ENCODE data around the gene RIPPLY2.
"Not testable (repeated sequence)": the region's sequence is repeated elsewhere in the genome, so short reads cannot be mapped to it uniquely, and the experiment has no call there.

Gene RIPPLY2

DNA sequence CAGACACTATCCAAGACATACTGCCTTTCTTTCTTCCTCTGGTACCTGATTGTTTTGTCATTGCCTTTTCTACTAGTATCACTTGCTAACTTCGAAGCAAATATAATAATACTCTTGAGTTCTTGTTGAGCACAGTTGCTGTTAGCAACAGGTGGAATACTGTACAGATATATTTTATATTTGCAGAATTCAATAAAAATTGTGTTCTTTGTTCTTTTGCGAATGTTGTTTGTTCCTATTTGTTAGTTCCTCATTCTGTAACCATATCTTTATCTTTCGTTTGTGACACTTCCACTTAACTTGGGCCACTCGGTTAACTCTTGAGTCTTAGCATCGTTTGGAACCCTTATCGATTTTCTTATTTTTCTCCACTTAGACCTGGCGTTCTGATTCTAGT is 7.2 kb downstream of the RIPPLY2 start:
- DNase-seq (ENCODE audit: low read depth): no peak

DNA sequence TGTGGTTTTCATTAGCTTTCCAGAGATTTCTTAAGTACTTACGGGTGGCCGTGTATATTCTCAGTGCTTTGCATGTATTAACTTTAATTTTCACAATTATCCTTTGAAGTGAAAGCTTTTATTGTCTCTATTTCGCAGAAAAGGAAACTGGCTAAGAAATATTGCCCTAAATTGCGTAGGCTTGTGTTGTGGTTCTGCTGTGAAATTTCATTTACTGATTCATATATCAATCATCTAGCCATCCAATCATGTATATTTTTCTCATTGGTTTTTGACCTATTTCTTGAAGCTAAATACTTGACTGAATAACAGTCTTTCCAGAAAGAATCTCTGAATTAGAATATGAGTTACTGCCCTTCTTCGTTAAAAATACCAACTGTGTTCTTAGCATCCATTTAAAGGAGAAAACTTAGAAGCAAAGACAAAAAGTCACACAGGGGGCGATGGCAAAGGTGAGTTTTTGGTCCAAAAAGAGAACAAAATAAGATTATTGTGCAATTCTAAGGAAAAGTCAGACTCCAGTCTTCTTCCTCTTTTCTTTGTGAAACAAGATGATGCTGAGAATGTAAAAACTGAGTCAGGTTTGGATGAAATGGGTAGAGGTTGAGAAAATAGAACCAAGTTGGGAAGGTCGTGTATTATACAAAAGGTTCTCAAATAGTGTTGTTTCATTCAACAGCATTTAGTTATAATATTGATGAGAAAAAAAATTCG is 7.8 kb downstream of the RIPPLY2 start:
- DNase-seq (ENCODE audit: low read depth): no peak

DNA sequence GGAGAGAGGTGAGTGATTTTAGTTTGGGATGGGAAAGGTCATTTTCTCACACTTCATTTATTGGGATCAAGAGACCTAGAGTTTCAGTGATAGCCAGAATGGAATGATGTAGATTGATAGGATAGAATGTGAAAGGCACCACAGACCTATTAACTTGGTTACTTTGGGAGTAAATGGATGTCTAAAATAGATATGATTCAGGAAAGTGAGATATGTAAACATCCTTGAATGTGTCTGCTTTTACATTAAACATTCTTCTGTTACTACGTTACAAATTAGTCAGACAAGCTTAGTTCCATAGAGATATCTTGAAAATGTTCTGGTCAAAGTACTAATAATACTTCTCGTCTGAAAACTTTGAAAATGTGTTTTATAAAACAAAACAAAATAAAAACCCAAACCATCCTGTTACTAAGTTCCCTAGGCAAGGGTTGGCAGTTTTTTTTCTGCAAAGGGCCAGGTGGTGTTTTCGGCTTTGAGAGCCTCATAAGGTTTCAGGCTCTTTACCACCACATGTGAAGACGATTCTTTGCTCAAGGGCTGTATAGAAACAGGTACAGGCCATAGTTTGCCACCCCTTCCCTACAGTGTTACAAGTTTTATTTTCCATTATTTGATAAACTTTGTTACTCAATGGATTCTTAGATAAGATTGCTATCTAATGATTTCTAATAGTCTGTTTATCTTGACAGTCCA is 9.8 kb downstream of the RIPPLY2 start:
- DNase-seq (ENCODE audit: low read depth): no peak

- DNase-seq (ENCODE audit: low read depth): no peak
These were observed 13.9 kb downstream of the RIPPLY2 start for GRCh38 chr6:83867043-83867442.

DNA sequence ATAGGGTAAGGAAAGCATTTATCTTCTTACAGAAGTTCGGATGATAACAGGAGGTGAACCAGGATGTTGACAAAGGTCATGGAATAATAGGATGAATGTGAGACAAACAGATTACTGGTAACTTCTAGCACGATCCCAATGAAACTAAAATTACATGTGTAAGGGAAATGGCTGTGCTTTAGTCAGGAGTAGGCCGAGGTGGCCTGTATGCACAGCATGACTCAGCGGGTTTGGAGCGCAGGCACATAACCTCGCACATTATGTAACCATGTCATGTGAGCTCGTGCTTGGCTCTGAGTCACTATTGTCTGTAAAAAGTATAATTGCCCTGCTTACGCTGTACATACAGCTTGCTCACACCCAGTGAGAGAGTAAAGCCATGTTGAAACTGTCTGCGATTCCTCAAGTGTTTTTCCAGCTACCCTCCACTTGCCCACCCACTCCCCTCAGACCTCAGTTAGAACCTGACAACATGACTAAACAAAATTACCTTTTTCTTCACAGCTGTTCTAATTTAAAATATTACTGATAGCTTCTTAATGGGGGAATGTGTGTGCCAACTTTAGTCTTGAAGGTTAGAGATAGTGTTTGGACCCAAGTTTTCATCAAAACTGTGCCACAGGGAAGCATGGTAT is 14.5 kb downstream of the RIPPLY2 start:
- DNase-seq (ENCODE audit: low read depth): peak; percentile 59

DNA sequence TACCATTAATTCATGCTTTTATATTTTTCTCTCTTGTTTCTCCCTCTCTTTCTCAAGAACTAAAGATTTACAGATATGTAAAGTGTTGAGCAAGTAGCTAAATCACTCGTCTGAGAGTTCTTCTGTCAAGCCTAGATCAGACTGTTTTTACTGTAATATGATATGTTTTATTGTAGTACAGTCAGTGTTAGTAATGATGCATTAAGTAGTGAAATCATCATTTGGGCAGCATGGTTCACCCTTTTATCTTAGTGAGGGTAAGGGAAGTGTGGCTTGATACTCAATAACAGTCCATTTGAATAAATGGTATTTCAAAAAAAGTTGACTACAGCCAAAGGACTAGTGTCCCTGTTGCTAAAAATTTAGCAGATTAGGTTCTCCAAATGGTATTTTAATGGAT is 15.5 kb downstream of the RIPPLY2 start:
- peak; percentile 24 for DNase-seq (ENCODE audit: low read depth)

GRCh38 chr6:83870649-83871048 is 17.5 kb downstream of the RIPPLY2 start:
- DNase-seq (ENCODE audit: low read depth): no peak

- no peak for DNase-seq (ENCODE audit: low read depth)
These were observed 19.4 kb downstream of the RIPPLY2 start for GRCh38 chr6:83872386-83873118.

DNA sequence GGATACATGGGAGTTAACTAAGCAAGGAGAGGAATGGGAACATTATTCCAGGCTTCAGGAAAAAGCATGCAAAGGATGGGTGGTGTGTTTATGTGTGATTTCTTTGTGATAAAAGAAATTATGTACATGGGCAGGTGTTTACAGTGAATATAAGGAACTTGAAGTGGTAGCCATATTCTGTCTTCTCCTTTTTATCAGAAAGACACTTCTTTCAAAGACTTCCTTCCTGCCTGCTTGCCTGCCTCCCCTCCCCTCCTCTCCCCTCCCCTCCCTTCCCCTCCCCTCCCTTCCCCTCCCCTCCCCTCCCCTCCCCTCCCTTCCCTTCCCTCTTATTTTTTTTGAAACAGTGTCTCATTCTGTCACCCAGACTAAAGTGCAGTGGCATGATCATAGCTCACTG is 20.7 kb downstream of the RIPPLY2 start:
- no peak for DNase-seq (ENCODE audit: low read depth)

DNA sequence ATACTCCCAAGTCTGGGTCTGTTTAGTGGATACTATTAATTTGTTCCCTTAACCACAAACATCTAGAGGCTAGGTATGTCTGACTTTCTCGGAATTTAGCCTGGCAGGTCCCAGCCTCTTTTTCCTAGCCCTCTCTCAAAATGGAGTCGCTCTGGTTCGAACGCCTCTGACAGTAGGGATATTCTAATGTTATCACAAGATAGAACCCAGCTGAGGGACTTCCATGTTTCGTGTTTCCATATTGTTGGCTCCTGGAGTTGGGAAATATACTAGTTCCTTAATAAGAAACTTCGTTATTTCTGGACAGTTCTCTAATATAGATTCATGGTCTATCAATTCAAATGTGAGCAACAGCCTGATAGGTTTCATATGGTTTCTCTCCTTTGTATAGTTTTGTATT is 22.7 kb downstream of the RIPPLY2 start:
- no peak for DNase-seq (ENCODE audit: low read depth)

DNA sequence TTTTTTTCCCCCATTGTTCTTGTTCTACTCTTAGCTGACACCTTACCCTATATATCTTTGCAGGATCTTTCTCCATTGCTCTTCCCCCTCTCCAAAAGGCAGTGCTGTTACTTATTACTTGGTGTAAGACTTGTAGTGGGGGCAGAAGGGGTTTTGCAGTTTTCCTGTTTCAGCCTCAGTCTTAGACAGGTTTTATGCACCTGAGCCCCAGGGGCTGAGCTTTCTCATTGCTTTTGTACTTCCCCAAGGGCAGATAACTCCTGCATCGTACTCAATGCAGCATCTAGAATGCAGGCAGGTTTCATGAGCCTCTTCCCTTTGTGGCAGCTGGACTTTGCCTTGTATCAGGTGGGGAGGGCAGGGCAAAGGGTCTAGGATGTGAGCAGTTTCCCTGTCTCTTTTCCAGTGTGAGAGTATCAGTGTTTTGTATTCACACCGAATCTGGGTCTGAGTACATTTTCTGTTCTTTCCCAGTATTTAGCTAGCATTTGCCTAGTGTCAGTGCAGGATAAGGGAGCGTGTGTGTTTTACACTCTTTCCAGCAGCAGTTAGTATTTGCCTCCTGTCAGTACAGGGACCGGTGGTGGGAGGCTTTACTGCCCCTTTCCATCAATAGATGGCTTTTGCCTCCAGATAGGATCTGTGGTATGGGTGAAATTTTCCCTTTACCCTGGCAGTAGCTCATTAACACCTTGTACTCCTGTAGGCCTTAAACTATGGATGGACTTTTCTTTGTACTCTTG is 25.9 kb downstream of the RIPPLY2 start:
- DNase-seq (ENCODE audit: low read depth): no peak

DNA sequence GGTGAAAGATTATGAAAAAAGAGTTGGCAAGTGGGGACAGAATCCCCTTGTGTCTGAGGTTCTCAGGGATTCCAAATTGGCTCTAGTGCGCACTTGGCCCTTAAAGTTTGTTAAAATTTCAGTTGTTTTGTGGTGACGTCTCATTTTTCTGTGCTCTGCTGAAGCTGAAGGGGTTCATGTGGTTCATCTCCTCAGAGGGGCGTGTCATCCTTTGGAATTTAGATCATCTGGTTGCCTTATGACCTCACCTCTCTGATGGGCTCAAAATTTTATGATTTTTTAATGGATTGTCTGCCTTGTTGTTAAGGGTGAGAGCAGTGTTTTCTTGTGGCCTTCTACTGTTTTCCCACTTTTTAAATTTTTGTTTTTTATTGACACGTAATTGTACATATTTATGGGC is 26.6 kb downstream of the RIPPLY2 start:
- no peak for DNase-seq (ENCODE audit: low read depth)

GRCh38 chr6:83883240-83883639 is 30.1 kb downstream of the RIPPLY2 start:
- no peak for DNase-seq (ENCODE audit: low read depth)

GRCh38 chr6:83884523-83884922 is 31.4 kb downstream of the RIPPLY2 start:
- DNase-seq (ENCODE audit: low read depth): no peak

DNA sequence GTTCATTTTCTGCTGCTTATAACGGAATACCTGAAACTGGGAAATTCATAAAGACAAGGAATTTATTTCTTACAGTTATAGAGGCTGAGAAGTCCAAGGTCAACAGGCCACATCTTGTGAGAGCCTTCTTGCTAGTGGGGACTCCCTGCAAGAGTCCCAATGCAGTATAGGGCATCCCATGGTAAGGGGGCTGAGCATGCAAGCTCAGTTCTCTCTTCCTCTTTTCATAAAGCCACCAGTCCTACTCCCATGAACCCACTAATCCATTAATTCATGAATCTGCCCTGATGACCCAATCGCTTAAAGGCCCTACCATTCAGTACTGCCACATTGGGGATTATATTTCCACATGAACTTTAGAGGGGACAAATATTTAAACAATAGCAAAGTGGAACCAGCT is 32.8 kb downstream of the RIPPLY2 start:
- no peak for DNase-seq (ENCODE audit: low read depth)

DNA sequence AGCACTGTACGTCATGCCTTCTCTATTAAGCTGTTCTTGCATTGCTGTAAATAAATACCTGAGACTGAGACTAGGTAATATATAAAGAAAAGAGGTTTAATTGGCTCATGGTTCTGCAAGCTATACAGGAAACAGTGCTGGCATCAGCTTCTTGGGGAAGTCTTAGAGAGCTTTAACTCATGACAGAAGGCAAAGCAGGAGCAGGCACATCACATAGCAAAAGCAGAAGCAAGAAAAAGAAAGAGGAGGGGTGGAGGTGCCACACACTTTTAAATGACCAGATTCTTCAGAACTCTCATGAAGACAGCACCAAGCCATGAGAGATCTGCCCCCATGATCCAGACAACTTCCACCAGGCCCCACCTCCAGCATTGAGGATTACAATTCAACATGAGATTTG is 36.5 kb downstream of the RIPPLY2 start:
- DNase-seq (ENCODE audit: low read depth): no peak

DNA sequence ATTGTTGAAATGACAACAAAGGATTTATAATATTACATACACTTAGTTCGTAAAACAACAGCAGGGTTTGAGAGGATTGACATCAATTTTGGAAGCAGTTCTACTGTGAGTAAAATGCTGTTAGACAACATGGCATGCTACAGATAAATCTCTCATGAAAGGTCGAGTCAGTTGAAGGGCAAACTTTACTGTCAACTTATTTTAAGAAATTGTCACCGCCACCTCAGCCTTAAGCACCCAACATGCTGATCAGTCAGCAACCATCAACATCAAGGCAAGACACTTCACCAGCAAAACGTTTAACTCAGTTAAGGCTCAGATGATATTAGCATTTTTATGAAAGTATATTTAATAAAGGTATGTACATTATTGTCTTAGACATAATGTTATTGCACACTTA is 37.4 kb downstream of the RIPPLY2 start:
- DNase-seq (ENCODE audit: low read depth): no peak

- DNase-seq (ENCODE audit: low read depth): no peak
These were observed 38.4 kb downstream of the RIPPLY2 start for GRCh38 chr6:83891586-83891985.

GRCh38 chr6:83893024-83893423 is 39.9 kb downstream of the RIPPLY2 start:
- DNase-seq (ENCODE audit: low read depth): no peak

GRCh38 chr6:83897094-83897493 is 43.9 kb downstream of the RIPPLY2 start:
- not testable (repeated sequence) for DNase-seq (ENCODE audit: low read depth)

GRCh38 chr6:83901624-83902023 is 48.5 kb downstream of the RIPPLY2 start:
- DNase-seq (ENCODE audit: low read depth): no peak

GRCh38 chr6:83904395-83904794 is 51.2 kb downstream of the RIPPLY2 start:
- no peak for DNase-seq (ENCODE audit: low read depth)

All from HS-27A (cell line).